Activated CD4-positive, alpha-beta T cell treated with anti-CD3 and anti-CD28 coated beads, Interleukin-2, amount 50 U/mL, for 4 hours (primary cell): Measurements from ENCODE around the gene ENO4.

ENCODE experiments used
- DNase-seq, 2 experiments: peaks; one replicate each; pipeline ENCODE4 v3.0.0-alpha.2; 2020

Gene ENO4

DNA sequence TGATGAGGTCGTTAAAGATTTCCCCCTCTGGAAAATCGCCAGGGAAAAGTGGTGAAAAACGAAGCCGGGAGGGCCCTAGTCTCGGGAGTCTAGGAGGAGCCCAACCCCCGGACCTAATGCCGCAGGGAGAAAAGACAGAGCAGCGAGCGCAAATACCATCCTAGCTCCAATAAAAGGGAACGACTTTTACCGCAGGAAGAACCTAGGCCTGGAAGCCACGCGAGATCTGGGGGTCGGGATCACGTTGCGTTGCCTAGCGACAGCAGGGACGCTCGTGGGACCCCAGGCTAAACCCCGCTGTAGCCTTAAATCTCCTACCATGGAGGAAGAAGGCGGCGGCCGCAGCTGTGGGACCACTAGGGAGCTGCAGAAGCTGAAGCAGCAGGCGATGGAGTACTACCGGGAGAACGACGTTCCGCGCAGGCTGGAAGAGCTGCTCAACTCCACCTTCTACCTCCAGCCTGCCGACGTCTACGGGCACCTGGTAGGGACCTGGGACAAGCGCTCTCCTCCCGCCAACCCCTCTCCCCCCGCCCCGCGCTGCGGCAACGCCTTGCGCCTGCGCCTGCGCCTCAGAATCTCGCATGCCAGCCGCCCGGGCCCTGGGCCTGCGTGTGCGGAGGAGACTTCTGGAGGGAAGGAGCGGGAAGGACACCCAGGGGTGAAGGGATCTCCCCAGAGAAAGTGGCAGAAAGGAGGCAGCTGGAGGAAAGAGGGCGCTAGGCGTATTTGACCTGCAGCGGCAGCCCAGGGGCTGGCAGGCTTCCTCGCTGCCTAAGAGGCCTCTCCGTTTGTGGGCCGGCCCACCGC, at the start of gene ENO4:
Gene ENO4, plus strand, starts transcription at position 252 of the 810 bp plus-strand sequence. Its CDS starts 68 bp downstream, at position 320.
- DNase-seq = no peak

DNA sequence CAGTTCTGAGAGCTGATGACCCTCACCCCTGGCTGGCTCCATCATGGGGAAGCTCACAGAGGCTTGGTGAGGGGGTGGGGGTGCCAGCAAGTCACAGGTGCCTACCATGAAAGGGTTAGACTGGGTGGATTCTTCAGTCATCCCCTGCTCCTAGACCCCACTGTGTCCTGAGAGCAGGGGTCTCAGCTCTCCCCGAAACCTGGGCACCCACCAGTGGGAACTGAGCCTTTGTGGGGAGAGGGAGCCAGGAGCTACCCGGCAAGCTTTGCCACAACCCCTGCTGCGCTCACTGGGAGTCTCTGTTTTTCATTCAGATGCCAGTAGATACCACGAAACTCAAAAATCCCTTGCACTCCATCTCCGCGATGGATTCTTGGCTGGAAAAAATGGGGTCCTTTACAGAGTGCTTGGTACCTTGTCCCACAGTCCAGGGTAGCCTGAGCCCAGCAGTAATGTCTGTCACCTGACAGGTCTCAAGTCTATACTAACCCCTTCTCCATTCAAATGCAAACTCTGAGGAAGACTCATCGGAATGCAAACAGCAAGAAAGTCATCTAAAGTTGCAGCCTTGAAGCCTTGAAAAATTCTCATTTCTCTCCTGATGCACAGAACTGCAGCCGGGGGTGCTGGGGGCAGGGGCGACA, 48.9 kb upstream of the ENO4 start:
- no peak for DNase-seq

GRCh38 chr10:116801658-116802057, 47.6 kb upstream of the ENO4 start:
- DNase-seq = no peak

GRCh38 chr10:116802474-116802873, 46.8 kb upstream of the ENO4 start:
- DNase-seq = no peak

GRCh38 chr10:116802876-116803275, 46.4 kb upstream of the ENO4 start:
- DNase-seq = no peak

- DNase-seq = no peak
Measured at GRCh38 chr10:116803451-116804249, 45.6 kb upstream of the ENO4 start.

DNA sequence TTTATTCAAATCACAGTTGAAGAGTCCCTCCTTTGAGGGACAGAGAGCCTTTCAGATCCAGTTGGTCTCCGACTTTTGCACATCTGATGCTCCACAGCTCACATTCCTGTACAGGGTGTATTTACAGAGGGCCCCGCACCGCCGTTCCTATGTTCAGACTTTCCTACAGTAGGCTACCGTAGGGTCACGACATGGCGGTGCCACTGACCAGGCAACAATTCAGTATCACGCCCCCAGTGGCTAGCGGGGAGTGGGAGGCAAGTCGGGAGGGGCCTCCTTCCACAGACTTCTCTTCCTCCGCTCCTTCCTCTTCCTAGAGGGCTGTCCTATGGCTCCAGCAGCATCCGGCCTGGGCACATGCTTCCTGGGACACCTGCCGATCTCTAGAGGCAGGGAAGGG, 40.6 kb upstream of the ENO4 start:
- no peak for DNase-seq

DNA sequence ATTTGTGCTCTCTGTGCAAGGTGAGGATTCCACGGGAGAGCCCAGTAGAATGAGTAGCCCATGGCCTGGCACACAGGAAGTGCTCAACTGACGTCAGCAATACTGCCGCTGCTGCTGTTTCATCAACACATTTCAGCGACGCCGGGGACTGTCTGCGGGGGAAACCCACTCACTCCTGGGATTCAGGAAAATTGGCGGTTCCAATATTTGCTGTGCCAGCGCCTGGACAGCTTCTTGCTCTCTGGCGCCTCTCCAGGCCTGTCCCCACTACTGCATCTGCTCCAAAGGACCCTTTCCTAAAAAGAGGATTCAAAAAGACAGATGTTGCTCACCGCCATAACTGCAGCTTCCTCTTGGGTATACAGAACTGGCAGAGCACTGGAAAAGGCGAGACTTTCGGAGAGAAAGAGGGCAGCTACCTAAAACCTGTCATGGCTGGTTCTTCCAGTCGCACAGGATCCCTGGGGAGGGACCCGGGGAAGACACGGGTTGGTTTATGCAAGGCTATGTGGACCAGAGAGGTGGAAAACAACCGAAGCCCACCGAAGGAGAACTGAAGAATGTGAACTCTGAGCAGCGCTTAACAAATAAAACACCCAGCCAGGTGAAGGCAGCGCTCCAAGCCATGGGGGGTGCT, 39.7 kb upstream of the ENO4 start:
- DNase-seq = no peak

DNA sequence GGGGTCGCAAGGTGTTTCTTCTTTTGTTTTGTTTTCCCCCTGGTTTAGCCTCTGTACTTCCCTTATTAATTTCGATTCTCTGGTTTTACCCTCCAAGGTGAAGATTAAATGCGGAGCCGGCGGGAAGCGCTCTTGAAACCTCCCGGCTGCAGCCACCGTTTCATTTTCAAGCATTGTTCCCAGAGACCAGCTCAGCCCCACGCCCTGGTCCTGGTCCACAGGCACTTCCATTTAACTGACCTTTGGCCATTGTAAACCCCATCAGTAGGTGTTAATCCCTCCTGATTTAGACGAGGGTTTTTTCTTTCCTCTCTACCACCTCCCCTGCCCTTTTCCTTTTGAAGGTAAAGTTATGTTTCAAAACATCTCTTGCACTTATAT, 39.2 kb upstream of the ENO4 start:
- DNase-seq = no peak

DNA sequence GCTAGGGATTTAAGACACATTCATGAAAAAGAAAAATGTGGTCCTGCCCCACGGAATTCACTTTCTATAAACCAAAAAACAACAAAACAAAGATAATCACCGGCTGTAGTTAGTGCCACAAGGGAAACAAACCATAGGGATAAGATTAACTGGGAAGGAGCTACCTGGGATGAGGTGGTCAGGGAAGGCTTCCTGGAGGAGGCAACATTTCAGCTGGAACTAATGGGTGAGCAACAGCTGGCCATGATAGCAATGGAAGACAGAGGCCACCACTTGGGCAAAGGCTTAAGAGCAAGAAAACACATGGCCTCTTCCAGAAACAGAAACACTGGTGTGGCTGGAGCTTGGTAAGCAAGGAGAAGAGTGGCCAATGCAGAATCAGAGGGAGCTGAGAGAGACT, 38.4 kb upstream of the ENO4 start:
- DNase-seq = no peak

DNA sequence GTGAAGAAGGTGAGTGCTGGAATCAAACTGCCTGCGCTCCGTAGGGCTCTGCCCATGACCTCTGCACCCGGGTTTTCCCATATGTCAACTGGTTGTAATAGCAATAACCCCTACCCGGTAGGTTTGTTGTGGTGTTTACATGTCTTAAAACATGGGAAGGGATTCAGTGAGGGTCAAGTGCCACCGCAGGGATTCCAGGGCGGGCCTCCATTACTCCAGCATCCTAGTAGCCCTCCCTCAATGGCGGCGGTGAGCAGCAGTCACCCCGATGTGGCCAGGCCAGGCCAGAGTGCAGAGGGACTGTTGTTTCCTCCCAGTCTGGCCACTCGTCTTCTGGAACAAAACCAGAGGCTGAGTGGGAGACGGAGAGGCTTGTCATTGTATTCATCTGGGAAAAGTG, 37.6 kb upstream of the ENO4 start:
- no peak for DNase-seq

- no peak for DNase-seq
Measured at GRCh38 chr10:116815641-116816415, 33.5 kb upstream of the ENO4 start.

GRCh38 chr10:116817178-116817577, 32.1 kb upstream of the ENO4 start:
- DNase-seq = no peak

- DNase-seq = no peak
Measured at GRCh38 chr10:116817780-116818343, 31.4 kb upstream of the ENO4 start.

GRCh38 chr10:116819999-116820677, 29.2 kb upstream of the ENO4 start:
- no peak for DNase-seq

DNA sequence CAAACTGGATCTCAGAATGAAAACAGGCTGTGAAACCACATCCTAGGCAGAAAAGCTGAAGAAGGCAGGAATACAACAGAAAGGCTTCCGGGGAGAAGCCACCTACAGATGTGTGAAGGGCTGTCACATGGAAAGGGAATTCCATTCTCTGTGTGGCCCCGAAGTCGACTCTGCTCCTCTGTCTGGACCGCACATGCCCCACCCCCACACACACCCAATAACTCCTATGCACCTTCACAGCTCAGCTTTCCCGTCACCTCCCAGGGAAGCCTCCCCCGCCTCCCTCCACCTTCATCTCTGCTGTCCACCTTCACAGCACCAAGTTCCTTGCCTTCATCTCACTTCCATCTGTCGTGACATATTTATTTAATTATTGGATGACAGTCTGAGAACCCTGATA, 23.4 kb upstream of the ENO4 start:
- DNase-seq = no peak

GRCh38 chr10:116826803-116827202, 22.5 kb upstream of the ENO4 start:
- DNase-seq = no peak

- no peak for DNase-seq
Measured at GRCh38 chr10:116827214-116827671, 22.1 kb upstream of the ENO4 start.

DNA sequence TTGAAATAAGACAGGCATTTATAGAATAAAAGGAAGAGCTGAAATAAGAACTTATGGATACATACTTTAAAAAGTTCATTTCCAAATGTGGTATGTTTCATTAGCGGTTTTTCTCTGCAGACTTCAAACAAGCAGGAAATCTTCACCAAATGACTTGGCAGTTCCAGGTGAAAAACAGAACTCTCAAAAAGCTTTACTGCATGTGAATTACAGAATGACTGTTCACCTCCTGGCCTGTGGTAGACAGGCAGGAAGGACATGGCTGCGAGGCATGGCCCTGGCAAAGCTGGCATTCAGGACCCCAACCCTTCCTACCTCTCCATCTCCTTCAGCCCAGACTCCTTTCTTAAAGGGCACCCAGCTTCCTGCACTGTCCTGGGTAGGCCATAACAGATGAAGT, 21.2 kb upstream of the ENO4 start:
- DNase-seq = no peak

GRCh38 chr10:116829711-116830110, 19.6 kb upstream of the ENO4 start:
- DNase-seq = no peak

DNA sequence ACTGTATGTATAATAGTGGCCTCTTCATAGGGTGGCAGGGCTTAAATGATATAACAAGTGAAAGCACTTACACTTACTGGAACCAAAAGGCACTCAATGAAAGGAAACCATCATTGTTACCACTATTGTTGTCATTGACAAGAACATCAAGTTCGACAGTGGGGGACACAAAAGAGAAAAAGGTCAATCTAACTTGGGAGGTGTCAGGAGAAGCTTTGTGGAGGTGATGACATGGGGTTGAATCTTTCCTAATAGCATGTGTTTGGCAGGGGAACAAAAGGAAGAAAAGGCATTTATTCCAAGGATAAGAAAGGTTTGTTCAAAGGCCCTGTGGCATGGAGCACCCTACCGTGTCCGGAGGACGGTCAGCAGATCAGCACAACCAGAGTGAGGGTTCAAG, 18.2 kb upstream of the ENO4 start:
- DNase-seq = no peak
